K562 (cell line): ENCODE measurements around the gene ATG4C. TPM values are rescaled to one million over a fixed set of nuclear protein-coding genes. Genes with fewer than 3 reads are reported as not detected.

Experiments used
- ARID3A ChIP-seq: IDR thresholded peaks from 2 replicates; pipeline ENCODE4 v1.6.1; 2012; ENCODE audit warnings: low read depth, low read length, improper control_type of control experiment, borderline replicate concordance
- BACH1 ChIP-seq: fragments of 200-800 bp; sonication (Bioruptor generic); IDR thresholded peaks from 2 replicates; pipeline ENCODE4 v1.6.1; 2016; ENCODE audit warnings: missing genetic modification characterization, missing compliant biosample characterization
- BRD9 ChIP-seq: fragments of 450-650 bp; IDR thresholded peaks from 2 replicates; pipeline ENCODE4 v1.6.1; 2018; ENCODE audit warnings: low read depth; ENCODE audit not compliant: partially characterized antibody
- CHD2 ChIP-seq: IDR thresholded peaks from 2 replicates; pipeline ENCODE4 v1.6.1; 2011; ENCODE audit warnings: low read depth, low read length
- CHD7 ChIP-seq: fragments of 200-600 bp; sonication (generic); IDR thresholded peaks from one replicate; pipeline ENCODE4 v1.6.1; 2012; ENCODE audit warnings: mild to moderate bottlenecking, low read depth, low read length, inconsistent platforms
- GTF2F1 ChIP-seq: IDR thresholded peaks from 2 replicates; pipeline ENCODE4 v1.6.1; 2011; ENCODE audit warnings: low read depth, low read length, improper control_type of control experiment
- PATZ1 ChIP-seq: fragments of 250-450 bp; sonication (Bioruptor Pico); IDR thresholded peaks from 2 replicates; pipeline ENCODE4 v1.5.0; 2020; ENCODE audit warnings: mild to moderate bottlenecking, borderline replicate concordance
- polyA plus RNA-seq, 8 experiments: library from polyadenylated mRNA; depleted of rRNA in 4 of 8; stranded (reverse) in 5 of 8; unstranded in 3 of 8; fragments of >200 nt; fragmentation: Nextera tagmentation in 2 of 8; fragmentation: Illumina TruSeq in 1 of 8; extraction: Ambion mirVana in 2 of 8; extraction: Trizol in 1 of 8; gene quantifications; 2 replicates each; pipeline versions ENCODE4 v1.2.1 to v1.2.3, GENCODE V29; 2011 to 2014; ENCODE audit warnings: inconsistent platforms in 1 of 8, missing spikeins in 1 of 8
- total RNA-seq, 7 experiments: library from RNA; depleted of rRNA in 6 of 7; stranded (reverse); fragments of >200 nt in 6 of 7; fragmentation: Illumina TruSeq in 2 of 7; extraction: Trizol in 2 of 7; gene quantifications; 2 replicates each; pipeline versions ENCODE4 v1.2.1 to v1.2.3, GENCODE V29; 2011 to 2021; ENCODE audit warnings: low replicate concordance in 1 of 7

Gene ATG4C
- total and polyA plus RNA-seq, 9 of the 15 experiments (the other 6 are each of a cell fraction or from before 2014, with no cell fraction given), result 7.6 to 35.8 (median 16.1) TPM

GRCh38 chr1:62882201-62883104 is 98.5 kb downstream of the ATG4C start (continued):
- TF ChIP-seq CHD7 (no peak), BRD9 (no peak), PATZ1 (CRISPR knock-in tag) (no peak), BACH1 (tag) (no peak), ARID3A (no peak), CHD2 (no peak), GTF2F1 (no peak)
